ENCODE data around the gene UBE2Z. TPM values are rescaled to one million over a fixed set of nuclear protein-coding genes. Genes with fewer than 3 reads are reported as not detected.
A peak's percentile ranks its signal among the peaks of the same experiment; 100 is the strongest.

The UBE2Z gene
- polyA plus RNA-seq, 2 of the 4 experiments (the other 2 are of a cell fraction) = 109 to 174 TPM

- no peak for FAIRE-seq
Measured at GRCh38 chr17:48951572-48951971, 43.4 kb downstream of the UBE2Z start.

GRCh38 chr17:48952904-48953303, 44.7 kb downstream of the UBE2Z start:
- H3K4me3 ChIP-seq = no peak overlapping the region
- peak overlapping the region; percentile 41 for H3K4me2 ChIP-seq
- H3K4me1 ChIP-seq = peaks cover 41% of the 10 kb centered on the region
- ATAC-seq (peak in 1 of 2 experiments; percentile 30; a peak in 1 of 6 replicates), FAIRE-seq (no peak), DNase-seq (ENCODE audit: low read depth in 1 of 2, low spot score in 1 of 2) (no peak)
- 22% methylated on average over 5 of the region's 5 CpGs for WGBS (ENCODE audit: missing lambda C conversion rate)
- H3K9me3 ChIP-seq = no peaks in the 10 kb centered on the region
- ChIA-PET CTCF (interaction anchor here (0.8 to 18.6 kb wide), 15 partner anchors 8 to 275 kb away, joined by 3 to 383 read pairs (median 4); partner anchors contain the start of genes GIP, IGF2BP1 and SNF8), POLR2A (interaction anchor here (0.6 to 2.6 kb wide), 4 partner anchors 8 to 43 kb away, joined by 3 to 11 read pairs (median 4); partner anchors contain the start of gene SNF8)
- peak overlapping the region; percentile 18 to 82; a peak in 4 of 6 replicates for H3K27ac ChIP-seq
- no peak for TF ChIP-seq HEYL (CRISPR knock-in tag; IDR thresholded peaks at IDR 0.05)

More at GRCh38 chr17:48951572-48951971, 43.4 kb downstream of the UBE2Z start:
- peak overlapping the region in 1 of 2 experiments; percentile 24; a peak in 1 of 6 replicates for H3K27ac ChIP-seq
- no peak overlapping the region for H3K4me2 ChIP-seq
- H3K9me3 ChIP-seq = no peaks in the 10 kb centered on the region
- ChIA-PET POLR2A (interaction anchor here (0.6 kb wide), 1 partner anchor 19 kb away, joined by 4 read pairs; no protein-coding TSS in a partner anchor), CTCF (interaction anchor here (0.7 to 18.6 kb wide), 8 partner anchors 20 to 887 kb away, joined by 3 to 383 read pairs (median 34); partner anchors contain the start of genes GIP and IGF2BP1)
- WGBS (ENCODE audit: missing lambda C conversion rate) = 80% methylated on average over 5 of the region's 5 CpGs
- ATAC-seq = no peak
- peaks cover 32% of the 10 kb centered on the region for H3K4me1 ChIP-seq
- no peak for DNase-seq (ENCODE audit: low read depth in 1 of 2, low spot score in 1 of 2)
- no peak for TF ChIP-seq JUN (IDR thresholded peaks at IDR 0.05)
- no peak for TF ChIP-seq RAD21 (conservative IDR thresholded peaks at IDR 0.05 in 1 of 2, IDR thresholded peaks at IDR 0.05 in 1 of 2)
- peak; percentile 87 for TF ChIP-seq MAFK (IDR thresholded peaks at IDR 0.05; ENCODE audit: partially characterized antibody)
- no peak overlapping the region for H3K4me3 ChIP-seq

- Histone ChIP-seq H3K4me1 (peaks cover 49% of the 10 kb centered on the region), H3K4me2 (peak overlapping the region; percentile 72), H3K27ac (peak overlapping the region; percentile 78 to 82), H3K4me3 (0 out of 3 replicates have a peak overlapping the region, but pooled peaks have one; percentile 12), H3K9me3 (no peaks in the 10 kb centered on the region)
- DNase-seq (ENCODE audit: low read depth in 1 of 2, low spot score in 1 of 2) (peak; percentile 66 to 91), FAIRE-seq (peak; percentile 76), ATAC-seq (peak; percentile 94 to 98)
- ChIA-PET CTCF (interaction anchor here (0.6 to 18.6 kb wide), 51 partner anchors 9 to 345 kb away, joined by 3 to 383 read pairs (median 5); partner anchors contain the start of genes GIP, IGF2BP1, SNF8 and UBE2Z), POLR2A (interaction anchor here (0.6 to 2.6 kb wide), 8 partner anchors 10 to 78 kb away, joined by 3 to 18 read pairs (median 4); partner anchors contain the start of gene SNF8)
- 3% methylated on average over 7 of the region's 7 CpGs for WGBS (ENCODE audit: missing lambda C conversion rate)
- TF ChIP-seq TP53 (CRISPR knock-in tag; IDR thresholded peaks at IDR 0.05) = no peak
- no peak for TF ChIP-seq FOXS1 (CRISPR knock-in tag; IDR thresholded peaks at IDR 0.05)
- no peak for TF ChIP-seq HOXA7 (CRISPR knock-in tag; IDR thresholded peaks at IDR 0.05)
- TF ChIP-seq JUNB (IDR thresholded peaks at IDR 0.05) = no peak
- TF ChIP-seq HMGXB4 (CRISPR knock-in tag; IDR thresholded peaks at IDR 0.05; ENCODE audit: borderline replicate concordance) = no peak
- TF ChIP-seq NPAS2 (CRISPR knock-in tag; IDR thresholded peaks at IDR 0.05; ENCODE audit: borderline replicate concordance) = no peak
- TF ChIP-seq FOSL2 (IDR thresholded peaks at IDR 0.05) = no peak
- TF ChIP-seq FOSL2 (CRISPR knock-in tag; IDR thresholded peaks at IDR 0.05) = no peak
- TF ChIP-seq HOXB5 (CRISPR knock-in tag; IDR thresholded peaks at IDR 0.05) = no peak
- no peak for TF ChIP-seq RFX5 (IDR thresholded peaks at IDR 0.05)
- no peak for TF ChIP-seq TFCP2L1 (CRISPR knock-in tag; IDR thresholded peaks at IDR 0.05)
- TF ChIP-seq SMC3 (IDR thresholded peaks at IDR 0.05) = peak; percentile 99
- peak; percentile 77 for TF ChIP-seq MAX (IDR thresholded peaks at IDR 0.05)
- no peak for TF ChIP-seq PBX3 (IDR thresholded peaks at IDR 0.05)
- TF ChIP-seq JUN (IDR thresholded peaks at IDR 0.05) = peak in 1 of 2 experiments; percentile 46; a peak in 1 of 5 replicates
- no peak for TF ChIP-seq RNF2 (IDR thresholded peaks at IDR 0.05; ENCODE audit: borderline replicate concordance, low read depth)
- no peak for TF ChIP-seq EHMT2 (IDR thresholded peaks at IDR 0.05; ENCODE audit: low read depth)
- no peak for TF ChIP-seq HES2 (IDR thresholded peaks at IDR 0.05)
- TF ChIP-seq ATOH8 (CRISPR knock-in tag; IDR thresholded peaks at IDR 0.05; ENCODE audit: low read depth) = no peak
- TF ChIP-seq BHLHE40 (IDR thresholded peaks at IDR 0.05; ENCODE audit: low read depth, low read length) = no peak
- no peak for TF ChIP-seq FOSB (CRISPR knock-in tag; IDR thresholded peaks at IDR 0.05)
- TF ChIP-seq PHF8 (IDR thresholded peaks at IDR 0.05; ENCODE audit: borderline replicate concordance, low read depth) = no peak
- no peak for TF ChIP-seq E2F6 (IDR thresholded peaks at IDR 0.05; ENCODE audit: borderline replicate concordance, low read depth)
- TF ChIP-seq CHD2 (IDR thresholded peaks at IDR 0.05; ENCODE audit: low read length, partially characterized antibody) = no peak
Measured at GRCh38 chr17:48954300-48954755, 46.1 kb downstream of the UBE2Z start.
